GM12875 (cell line): Measurements from ENCODE around the gene PLTP.

Experiments used
- H3K4me3 ChIP-seq: one replicate; pipeline ENCODE4 v1.5.1; 2011; ENCODE audit warnings: low read depth, low read length, control low read depth
- TF ChIP-seq, protein P1 (sequence below): IDR thresholded peaks from 2 replicates; pipeline ENCODE4 v1.5.1; 2011; ENCODE audit warnings: low read depth, mild to moderate bottlenecking, control low read depth, inconsistent platforms, low read length, moderate library complexity, borderline replicate concordance; ENCODE audit not compliant: insufficient read depth

PLTP gene

DNA sequence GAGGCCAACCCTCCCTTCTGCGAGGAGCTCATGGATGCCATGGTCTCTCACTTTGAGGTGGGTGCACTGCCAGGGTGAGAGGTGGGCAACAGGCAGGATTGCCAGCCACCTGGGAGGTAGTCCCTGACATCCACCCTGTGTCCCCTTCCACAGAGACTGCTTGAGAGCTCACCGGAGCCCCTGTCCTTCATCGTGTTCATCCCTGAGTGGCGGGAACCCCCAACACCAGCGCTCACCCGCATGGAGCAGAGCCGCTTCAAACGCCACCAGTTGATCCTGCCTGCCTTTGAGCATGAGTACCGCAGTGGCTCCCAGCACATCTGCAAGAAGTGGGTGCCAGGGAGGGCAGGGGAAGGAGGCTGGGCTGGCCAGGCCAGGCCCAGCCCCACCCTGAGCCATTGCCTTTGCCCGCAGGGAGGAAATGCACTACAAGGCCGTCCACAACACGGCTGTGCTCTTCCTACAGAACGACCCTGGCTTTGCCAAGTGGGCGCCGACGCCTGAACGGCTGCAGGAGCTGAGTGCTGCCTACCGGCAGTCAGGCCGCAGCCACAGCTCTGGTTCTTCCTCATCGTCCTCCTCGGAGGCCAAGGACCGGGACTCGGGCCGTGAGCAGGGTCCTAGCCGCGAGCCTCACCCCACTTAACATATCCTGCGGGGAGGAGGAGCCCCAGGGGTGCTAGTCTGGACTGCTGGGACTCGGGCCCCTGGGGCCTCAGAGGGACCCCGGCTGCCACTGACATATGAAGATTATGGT lies 35.3 kb upstream of the PLTP start:
- no peak overlapping the region for H3K4me3 ChIP-seq
- TF ChIP-seq, protein P1, sequence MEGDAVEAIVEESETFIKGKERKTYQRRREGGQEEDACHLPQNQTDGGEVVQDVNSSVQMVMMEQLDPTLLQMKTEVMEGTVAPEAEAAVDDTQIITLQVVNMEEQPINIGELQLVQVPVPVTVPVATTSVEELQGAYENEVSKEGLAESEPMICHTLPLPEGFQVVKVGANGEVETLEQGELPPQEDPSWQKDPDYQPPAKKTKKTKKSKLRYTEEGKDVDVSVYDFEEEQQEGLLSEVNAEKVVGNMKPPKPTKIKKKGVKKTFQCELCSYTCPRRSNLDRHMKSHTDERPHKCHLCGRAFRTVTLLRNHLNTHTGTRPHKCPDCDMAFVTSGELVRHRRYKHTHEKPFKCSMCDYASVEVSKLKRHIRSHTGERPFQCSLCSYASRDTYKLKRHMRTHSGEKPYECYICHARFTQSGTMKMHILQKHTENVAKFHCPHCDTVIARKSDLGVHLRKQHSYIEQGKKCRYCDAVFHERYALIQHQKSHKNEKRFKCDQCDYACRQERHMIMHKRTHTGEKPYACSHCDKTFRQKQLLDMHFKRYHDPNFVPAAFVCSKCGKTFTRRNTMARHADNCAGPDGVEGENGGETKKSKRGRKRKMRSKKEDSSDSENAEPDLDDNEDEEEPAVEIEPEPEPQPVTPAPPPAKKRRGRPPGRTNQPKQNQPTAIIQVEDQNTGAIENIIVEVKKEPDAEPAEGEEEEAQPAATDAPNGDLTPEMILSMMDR = no peak

DNA sequence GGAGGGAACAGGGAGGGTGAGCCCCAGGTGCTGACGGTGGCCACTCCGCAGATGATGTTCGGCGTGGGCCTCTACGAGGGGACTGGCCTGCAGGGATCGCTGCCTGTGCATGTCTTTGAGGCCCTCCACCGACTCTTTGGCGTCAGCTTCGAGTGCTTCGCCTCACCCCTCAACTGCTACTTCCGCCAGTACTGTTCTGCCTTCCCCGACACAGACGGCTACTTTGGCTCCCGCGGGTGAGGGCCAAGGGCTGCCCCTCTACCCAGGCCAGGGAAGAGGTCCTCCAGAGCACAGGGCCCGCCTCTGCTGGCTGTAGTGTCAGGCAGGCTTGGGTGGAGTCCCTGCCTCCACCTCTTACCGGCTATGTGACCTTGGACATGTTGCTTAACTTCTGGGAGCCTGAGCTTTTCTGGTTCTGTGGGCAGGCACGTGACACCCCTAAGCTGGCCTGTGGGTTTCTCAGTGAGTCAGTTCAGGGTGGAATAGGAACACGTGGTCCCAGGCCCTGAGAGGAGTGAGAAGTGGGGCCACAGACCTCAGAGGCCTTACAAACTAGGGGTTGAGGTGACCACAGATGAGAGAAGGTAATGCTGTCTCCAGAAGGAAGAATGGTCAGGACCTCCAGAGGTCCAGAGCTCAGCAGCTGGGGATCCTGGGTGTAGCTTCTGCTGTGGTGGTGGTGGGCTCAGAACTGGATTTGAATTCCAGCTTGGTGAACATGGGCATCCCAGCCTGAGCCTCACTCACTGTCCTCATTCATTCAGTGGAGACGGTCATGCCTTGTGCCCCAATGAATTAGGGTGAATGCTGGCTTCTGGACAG lies 34.4 kb upstream of the PLTP start:
- TF ChIP-seq, protein P1 = no peak
- no peak overlapping the region for H3K4me3 ChIP-seq

DNA sequence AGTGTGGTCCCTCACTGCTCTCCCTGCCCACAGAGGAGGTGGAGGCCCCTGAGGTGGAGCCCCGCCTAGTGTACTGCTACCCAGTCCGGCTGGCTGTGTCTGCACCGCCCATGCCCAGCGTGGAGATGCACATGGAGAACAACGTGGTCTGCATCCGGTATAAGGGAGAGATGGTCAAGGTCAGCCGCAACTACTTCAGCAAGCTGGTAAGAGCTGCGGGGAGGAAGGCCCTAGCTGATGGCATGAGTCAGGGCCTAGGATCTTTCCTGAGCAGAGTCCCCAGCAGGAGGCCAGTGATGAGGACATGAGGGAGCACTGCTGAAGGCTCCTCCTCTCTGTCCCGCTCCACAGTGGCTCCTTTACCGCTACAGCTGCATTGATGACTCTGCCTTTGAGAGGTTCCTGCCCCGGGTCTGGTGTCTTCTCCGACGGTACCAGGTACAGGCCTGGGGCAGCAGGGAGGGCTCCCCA lies 33.8 kb upstream of the PLTP start:
- TF ChIP-seq, protein P1 = no peak
- H3K4me3 ChIP-seq = no peak overlapping the region

DNA sequence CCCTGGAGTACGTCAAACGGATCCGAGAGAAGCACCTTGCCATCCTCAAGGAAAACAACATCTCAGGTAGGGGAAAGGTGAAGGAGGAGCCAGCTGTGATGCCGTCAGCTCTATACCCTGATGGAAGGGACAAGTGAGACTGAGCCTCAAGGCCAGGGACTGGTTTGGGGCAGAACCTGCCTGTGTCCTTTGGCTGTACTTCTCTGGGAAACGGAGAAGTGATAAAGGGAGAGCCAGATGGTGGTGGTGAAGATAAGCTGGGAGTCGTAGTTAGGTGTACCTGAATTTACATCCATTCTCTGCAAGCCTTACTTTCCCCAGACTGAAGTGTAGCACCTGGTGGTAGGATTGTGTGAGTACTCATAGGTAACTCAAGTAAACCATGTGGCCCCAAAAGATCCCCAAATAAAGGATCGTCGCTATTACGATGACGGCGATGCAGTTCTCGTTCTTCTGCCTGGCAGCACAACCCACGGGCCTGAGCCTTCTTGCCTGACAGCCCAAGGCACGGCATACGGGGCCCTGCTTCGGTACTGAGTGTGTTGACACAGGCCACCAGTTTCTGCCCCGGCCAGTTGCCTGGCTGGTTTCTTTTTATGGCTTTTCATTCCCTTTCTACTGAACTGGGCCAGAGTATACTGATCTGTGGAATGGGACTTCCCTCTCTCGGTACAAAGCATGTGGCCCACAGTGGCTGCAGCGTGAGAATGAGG lies 33.2 kb upstream of the PLTP start:
- TF ChIP-seq, protein P1 = no peak
- H3K4me3 ChIP-seq = no peak overlapping the region

DNA sequence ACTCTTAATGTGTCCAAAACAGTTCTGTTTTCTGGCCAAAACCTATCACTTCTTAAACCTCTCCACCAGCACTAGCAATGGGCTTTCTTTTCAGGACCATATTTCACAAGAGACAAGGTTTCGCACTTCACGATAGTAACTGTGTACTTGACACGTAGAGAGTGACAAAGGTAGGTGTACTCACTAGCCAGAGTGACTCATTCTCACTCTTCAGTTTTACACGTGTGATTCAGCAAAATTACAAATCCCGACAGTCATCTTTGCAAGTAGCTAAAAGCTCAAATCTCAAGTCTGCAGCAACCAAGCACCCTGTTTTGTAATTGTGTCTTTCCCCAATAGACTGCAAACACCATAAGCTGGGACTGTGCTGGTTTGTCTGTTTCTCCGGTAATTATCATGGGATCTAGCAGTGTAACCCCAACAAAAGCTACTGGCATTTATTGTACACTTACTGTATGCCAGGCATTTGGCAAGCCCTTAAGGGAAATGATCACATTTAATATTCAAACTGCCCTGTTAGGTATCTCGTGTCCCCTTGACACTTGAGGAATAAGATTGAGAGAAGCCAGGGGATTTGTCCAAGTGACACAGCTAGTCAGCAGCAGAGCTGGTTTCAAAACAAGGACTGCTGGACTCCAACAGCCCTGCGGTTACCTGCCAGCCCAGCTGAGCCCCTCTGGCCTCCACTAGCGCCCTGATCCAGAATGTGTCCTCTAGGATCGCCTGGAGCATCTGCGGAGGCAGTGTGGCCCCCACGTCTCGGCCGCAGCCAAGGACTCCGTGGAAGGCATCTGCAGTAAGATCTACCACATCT lies 32.4 kb upstream of the PLTP start:
- H3K4me3 ChIP-seq = no peak overlapping the region
- TF ChIP-seq, protein P1 = no peak

DNA sequence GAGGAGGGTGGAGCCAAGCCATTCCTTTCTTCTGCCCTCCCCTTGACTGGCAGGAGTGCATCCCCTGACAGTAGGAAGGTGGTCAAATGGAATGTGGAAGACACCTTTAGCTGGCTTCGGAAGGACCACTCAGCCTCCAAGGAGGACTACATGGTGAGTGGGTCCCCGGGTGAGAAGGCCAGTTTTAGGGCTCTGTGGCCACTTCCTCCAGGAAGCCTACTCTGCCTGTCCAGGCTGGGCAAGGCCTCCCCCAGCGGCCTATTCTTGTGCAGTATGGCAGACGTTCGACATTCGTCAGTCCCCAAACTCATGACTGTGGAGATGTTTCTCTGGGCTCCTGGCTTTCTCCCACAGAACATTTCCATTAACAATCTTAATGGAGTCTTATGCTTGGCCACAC lies 31.7 kb upstream of the PLTP start:
- TF ChIP-seq, protein P1 = no peak

More for the DNA sequence above, 31.7 kb upstream of the PLTP start:
- no peak overlapping the region for H3K4me3 ChIP-seq
